ENCODE results near the gene ADIPOQ.
"Not testable (repeated sequence)": the region's sequence is repeated elsewhere in the genome, so short reads cannot be mapped to it uniquely, and the experiment has no call there.

ADIPOQ gene

DNA sequence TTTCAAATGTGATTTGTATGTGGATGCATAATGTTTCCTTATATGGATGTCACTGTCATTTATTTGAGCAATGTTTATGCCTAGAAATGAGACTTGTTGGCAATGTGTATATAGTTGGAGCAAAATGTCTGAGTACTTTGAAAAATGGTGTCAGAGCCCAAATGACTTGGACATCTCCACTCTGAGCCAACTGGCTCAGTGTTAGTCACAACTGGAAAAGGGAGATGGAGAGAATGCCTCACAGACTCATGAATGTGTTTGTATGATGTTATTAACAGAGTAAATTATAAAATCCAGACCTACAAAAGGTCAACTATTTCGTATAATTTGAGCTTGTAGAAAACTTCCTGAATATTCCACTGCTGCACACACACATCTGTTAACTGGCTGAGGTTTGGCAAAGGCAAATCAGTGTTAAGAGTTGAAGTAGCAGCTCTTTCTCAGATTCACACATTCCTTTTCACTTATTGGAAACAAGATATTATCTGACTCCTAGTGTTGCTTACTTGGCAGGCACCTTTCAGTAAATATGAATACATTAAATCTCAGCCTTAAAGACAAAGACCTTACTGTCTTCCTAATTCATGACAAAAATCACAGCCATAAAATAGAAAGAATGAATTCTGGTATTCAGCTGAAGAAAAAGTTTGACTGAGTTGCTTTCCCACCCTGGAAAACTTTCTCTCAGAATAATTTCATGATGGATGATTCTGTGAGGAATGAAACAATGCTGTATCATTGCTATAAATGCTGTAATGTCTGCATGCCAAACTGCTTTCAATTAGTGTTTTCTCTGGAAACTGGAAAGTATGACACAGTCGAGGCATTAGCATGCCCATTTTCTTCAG is 27.0 kb downstream of the ADIPOQ start:
- in situ Hi-C loops (cut with MboI; ENCODE audit: low sequenced_read_pairs): no loop called here

DNA sequence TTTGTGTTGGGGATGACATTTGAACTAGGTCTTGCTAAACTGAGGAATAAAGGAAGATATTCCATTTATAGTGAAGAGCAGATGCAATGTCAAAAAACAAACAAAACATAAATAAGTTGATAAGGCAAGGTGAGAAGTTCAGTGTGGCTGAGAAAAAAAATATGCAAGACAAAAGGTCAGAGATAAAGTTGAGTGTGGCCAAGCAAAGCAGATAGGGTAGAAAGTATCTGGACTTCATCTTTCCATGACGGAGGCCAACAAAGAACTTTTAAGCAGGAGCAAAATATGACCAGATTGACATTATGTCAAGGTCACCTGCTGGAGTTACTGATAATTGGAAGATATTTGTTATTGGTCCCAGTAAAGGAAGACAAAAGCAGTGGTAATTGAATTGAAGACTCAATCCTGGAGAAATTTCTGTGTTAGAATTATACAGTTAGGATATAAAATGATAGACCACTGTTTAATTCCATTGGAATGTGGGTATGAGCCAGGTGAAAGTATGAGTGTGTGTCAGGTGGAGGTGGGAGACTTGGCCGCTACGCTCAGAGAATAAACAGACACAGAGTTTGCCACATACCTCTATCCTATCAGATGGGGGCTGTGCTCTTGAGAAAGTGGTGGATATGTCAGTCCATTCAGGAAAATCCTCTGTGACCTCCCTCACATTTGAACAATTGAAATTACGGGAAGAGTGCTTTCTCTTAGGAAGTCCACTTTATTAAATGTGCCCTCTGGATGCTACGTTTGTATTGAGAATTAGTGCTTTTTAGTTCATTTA is 28.1 kb downstream of the ADIPOQ start:
- in situ Hi-C loops (cut with MboI; ENCODE audit: low sequenced_read_pairs): no loop called here

DNA sequence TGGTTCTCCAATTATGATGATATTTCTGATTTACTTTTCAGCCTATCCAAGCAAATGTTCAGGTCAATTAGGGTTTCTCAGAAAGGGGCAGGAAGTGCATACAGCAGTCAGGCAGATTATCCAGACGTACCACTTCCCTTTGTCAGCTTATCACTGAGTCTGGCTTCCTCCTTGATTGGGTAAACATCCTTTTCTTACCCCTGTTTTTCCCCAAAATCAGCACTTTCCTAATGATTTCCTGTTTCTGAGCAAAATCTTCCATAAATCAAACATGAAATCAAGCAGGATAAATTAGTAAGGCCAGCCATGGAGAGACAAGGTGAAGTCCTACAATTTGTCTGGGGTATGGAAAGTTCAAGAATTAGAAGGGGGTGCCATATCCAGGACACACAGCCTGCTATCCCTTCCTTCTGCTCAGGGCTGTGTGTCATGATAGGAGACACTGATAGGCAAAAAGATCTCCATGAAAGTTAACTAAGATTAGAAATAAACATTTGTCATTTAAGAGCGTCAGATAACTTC is 29.0 kb downstream of the ADIPOQ start:
- in situ Hi-C loops (cut with MboI; ENCODE audit: low sequenced_read_pairs): no loop called here

DNA sequence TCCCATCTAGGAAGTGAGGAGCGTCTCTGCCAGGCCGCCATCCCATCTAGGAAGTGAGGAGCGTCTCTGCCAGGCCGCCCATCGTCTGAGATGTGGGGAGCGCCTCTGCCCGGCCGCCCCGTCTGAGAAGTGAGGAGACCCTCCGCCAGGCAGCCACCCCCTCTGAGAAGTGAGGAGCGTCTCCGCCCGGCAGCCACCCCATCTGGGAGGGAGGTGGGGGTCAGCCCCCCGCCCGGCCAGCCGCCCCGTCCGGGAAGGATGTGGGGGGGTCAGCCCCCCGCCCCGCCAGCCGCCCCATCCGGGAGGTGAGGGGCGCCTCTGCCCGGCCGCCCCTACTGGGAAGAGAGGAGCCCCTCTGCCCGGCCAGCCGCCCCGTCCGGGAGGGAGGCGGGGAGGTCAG is 31.3 kb downstream of the ADIPOQ start:
- in situ Hi-C loops (cut with MboI; ENCODE audit: low sequenced_read_pairs): not testable (repeated sequence)

DNA sequence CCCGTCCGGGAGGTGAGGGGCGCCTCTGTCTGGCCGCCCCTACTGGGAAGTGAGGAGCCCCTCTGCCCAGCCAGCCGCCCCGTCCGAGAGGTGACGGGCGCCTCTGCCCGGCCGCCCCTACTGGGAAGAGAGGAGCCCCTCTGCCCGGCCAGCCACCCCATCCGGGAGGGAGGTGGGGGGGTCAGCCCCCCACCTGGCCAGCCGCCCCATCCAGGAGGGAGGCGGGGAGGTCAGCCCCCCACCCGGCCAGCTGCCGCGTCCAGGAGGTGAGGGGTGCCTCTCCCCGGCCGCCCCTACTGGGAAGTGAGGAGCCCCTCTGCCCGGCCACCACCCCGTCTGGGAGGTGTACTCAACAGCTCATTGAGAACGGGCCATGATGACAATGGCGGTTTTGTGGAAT is 31.7 kb downstream of the ADIPOQ start:
- in situ Hi-C loops (cut with MboI; ENCODE audit: low sequenced_read_pairs): not testable (repeated sequence)

DNA sequence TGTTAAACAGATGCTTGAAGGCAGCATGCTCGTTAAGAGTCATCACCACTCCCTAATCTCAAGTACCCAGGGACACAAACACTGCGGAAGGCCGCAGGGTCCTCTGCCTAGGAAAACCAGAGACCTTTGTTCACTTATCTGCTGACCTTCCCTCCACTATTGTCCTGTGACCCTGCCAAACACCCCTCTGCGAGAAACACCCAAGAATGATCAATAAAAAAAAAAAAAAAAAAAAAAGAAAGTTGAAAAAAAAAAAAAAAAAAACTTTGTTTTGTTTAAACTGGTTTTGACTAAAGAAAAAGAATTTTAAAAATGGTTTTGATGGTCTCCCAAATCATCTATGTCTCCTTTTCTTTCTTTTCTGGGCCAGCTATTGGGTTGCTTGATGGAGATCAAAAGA is 32.3 kb downstream of the ADIPOQ start:
- in situ Hi-C loops (cut with MboI; ENCODE audit: low sequenced_read_pairs): not testable (repeated sequence)

DNA sequence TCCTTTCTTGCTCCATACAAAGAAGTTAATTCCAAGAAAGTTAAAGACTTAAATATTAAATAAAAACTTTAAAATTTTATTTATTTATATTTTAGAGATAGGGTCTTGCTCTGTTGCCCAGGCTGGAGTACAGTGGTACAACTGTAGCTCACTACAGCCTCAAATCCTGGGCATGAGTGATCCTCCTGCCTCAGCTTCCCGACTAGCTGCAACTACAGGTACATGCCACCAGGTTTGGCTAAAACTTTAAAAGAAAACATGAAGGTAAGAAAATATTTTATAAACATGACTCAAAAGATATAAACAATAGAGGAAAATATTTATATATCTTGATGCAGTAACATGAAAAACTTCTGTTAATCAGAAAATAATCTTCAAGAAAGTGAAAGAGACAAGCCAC is 33.2 kb downstream of the ADIPOQ start:
- in situ Hi-C loops (cut with MboI; ENCODE audit: low sequenced_read_pairs): no loop called here

DNA sequence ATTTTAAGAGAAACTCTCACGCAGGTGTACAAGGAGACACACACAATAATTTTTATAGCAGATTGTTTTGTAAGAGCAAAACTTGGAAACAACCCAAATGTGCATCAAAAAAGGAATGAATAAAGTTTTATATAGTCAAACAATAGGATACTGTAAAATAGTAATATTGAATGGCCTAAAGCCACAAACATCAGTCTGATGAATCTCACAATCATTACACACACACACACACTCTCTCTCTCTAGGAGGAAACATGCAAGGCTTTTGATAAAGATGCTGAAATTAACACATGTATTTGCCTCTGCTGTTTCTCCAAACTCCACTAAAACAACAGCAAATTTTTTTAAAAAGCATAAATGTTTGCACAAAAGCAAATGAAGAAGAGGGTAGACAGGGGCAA is 37.3 kb downstream of the ADIPOQ start:
- in situ Hi-C loops (cut with MboI; ENCODE audit: low sequenced_read_pairs): no loop called here

DNA sequence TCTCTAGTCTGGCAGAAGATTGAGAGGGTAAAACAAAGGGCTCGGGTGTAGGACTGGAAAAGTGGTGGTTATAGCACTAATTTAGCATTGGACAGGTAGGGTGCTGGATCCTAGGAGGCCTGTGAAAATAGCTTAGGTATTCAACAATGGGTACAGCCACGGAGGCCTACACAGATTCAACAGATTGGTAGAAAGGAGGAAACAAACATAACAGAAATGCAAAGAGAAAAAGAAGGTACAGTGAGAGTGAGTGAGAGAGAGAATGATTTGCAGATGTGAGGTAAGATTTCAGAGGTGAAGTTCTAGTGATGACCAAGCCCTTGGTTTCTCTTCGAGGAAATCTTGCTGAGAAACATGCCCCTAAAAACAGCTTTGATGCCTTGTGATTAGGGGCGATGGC is 37.9 kb downstream of the ADIPOQ start:
- in situ Hi-C loops (cut with MboI; ENCODE audit: low sequenced_read_pairs): no loop called here

DNA sequence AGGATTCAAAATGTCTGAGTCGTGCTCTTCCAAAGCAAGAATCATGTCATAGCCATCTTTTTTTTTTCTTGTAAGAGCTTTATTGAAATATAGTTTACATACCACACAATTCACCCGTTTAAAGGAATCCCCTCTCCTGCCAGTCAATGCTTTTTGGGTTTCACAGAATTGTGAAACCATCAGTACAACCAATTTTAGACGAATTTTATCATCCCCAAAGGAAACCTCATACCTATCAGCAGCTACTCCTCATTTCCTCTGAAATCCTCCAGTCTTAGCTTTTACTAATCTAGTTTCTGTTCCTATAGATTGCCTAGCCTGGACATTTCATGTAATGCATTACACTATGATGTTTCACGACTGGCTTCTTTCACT is 39.6 kb downstream of the ADIPOQ start:
- in situ Hi-C loops (cut with MboI; ENCODE audit: low sequenced_read_pairs): no loop called here

DNA sequence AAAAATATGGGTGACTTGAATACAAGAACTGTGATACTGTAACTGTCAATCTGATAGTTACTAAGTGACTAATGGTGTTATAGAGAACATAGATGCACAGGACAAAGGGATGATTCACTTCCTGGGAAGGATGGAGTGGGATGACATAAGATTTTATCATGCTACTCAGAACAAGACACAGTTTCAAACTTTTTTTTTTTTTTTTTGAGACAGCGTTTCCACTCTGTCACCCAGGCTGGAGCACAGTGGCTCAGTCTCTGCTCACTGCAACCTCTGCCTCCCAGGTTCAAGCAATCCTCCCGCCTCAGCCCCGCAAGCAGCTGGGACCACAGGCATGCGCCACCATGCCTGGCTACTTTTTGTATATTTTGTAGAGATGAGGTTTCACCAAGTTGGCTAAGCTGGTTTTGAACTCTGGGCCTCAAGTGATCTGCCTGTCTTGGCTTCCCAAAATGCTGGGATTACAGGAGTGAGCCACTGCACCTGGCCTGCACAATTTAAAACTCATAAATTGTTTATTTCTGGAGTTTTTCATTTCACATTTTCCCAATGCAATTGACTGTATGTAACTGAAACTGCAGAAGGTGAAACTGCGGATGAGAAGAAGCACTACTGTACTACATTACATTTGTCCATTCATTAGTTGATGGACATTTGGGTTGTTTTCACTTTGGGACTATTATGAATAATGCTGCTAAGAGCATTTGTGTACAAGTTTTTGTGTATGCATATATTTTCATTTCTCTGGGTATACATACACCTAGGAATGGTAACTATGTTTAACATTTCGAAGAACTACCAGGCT is 40.6 kb downstream of the ADIPOQ start:
- in situ Hi-C loops (cut with MboI; ENCODE audit: low sequenced_read_pairs): no loop called here

DNA sequence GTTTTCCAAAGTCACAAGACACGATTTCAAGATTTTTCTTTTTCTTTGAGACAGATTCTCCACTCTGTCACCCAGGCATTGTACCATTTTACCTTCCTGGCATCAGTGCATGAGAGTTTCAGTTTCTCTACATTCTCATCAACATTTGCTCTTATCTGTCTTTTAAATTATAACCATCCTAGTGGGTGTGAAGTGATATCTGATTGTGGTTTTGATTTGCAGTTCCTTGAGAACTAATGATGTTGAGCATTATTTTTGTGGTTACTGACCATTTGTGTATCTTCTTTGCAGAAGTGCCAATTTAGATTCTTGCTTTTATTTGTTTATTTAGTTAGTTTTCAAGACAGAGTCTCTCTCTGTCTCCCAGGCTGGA is 41.2 kb downstream of the ADIPOQ start:
- in situ Hi-C loops (cut with MboI; ENCODE audit: low sequenced_read_pairs): no loop called here

DNA sequence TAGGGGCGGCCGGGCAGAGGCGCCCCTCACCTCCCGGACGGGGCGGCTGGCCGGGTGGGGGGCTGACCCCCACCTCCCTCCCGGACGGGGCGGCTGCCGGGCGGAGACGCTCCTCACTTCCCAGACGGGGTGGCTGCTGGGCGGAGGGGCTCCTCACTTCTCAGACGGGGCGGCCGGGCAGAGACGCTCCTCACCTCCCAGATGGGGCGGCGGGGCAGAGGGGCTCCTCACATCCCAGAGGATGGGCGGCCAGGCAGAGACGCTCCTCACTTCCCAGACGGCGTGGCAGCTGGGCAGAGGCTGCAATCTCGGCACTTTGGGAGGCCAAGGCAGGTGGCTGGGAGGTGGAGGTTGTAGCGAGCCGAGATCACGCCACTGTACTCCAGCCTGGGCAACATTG is 42.4 kb downstream of the ADIPOQ start:
- in situ Hi-C loops (cut with MboI; ENCODE audit: low sequenced_read_pairs): not testable (repeated sequence)

DNA sequence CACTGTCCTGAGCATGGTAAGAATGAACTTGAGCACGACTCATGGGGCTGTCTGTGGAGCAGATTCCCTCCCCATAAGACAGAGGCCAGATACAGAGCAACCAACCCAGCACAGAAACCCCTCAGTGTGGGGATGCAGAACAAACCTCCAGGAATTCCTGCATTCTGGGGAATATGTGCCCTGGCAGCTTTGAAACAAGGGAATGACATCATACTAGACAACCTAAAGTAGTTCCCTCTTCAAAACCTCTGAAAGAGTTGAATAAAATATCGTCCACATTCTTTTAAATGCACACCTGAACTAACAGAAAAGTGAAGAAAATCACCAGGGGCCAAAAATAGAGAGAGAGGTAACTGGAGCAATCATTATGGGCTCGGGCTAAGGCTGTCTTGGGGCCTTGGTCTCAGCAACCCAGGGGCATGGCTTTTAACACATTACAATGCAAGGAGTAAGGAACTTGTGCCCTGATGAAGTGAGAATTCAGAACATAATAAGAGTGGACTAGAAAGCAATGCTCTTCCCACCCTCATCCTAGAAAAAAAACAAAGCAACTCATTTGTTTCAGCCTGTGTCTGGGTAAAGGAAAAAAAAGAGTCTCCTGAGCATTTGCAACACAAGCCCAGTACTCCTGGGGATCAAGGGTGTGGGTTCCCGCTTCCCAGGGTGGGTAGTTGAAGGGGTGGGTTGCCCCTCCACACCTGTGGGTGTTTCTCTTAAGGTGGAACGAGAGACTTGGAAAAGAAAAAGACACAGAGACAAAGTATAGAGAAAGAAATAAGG is 43.9 kb downstream of the ADIPOQ start:
- in situ Hi-C loops (cut with MboI; ENCODE audit: low sequenced_read_pairs): no loop called here

DNA sequence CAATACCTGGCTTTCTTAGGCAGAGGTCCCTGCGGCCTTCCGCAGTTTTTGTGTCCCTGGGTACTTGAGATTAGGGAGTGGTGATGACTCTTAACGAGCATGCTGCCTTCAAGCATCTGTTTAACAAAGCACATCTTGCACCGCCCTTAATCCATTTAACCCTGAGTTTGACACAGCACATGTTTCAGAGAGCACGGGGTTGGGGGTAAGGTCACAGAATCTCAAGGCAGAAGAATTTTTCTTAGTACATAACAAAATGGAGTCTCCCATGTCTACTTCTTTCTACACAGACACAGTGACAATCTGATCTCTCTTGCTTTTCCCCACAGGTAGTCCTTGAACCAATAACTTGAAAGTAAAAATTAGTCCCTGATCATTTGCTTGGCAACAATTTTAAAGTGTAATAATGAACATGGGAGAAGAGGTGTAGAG is 45.0 kb downstream of the ADIPOQ start:
- in situ Hi-C loops (cut with MboI; ENCODE audit: low sequenced_read_pairs): not testable (repeated sequence)

DNA sequence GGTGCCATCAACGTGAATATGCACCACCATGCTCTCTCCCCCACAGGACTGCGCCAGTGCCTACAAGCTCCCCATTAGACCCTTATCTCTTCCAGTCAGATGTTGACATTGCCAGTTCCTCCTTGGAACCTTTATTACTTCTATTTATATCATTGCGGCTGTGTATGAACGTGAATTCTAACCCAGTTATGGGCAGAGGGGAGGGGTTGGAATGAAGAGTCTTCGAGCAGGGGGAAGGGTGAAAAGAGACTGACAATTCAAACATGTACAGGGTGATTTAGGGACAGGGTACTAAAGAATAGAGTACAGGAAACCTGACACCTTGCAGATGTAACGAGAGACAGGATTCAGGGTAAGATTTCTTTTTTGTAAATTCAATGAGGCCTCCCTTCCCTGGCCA is 46.1 kb downstream of the ADIPOQ start:
- in situ Hi-C loops (cut with MboI; ENCODE audit: low sequenced_read_pairs): no loop called here

DNA sequence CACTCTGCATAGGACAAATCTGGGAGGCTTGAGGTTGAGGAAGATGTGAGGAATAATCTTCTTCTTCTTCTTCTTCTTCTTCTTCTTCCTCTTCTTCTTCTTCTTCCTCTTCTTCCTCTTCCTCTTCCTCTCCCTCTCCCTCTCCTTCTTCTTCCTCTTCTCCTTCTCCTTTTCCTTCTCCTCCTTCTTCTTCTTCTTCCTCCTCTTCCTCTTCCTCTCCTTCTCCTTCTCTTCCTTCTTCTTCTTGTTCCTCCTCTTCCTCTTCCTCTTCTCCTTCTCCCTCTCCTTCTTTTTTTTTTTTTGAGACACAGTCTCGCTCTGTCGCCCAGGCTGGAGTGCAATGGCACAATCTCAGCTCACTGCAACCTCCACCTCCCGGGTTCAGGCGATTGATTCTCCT is 47.2 kb downstream of the ADIPOQ start:
- in situ Hi-C loops (cut with MboI; ENCODE audit: low sequenced_read_pairs): not testable (repeated sequence)

DNA sequence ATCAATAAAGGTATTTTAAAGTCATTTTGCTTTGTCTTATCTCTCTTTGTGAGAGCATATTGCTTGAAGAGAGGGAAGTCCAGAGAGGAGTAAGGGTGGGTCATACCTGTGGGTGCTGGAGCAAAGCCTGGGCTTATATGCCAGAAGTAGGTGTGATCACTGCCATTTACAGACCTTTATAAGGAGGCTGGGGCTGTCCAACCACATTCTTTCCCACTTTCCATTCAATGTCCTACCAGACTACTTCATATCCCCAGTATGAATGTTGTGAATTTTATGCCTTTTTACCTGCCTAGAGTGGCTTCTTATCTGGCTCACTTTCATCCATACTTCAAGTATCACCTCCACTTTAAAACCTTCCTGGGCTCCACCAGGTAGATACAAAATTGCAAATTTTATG is 48.4 kb downstream of the ADIPOQ start:
- in situ Hi-C loops (cut with MboI; ENCODE audit: low sequenced_read_pairs): no loop called here

DNA sequence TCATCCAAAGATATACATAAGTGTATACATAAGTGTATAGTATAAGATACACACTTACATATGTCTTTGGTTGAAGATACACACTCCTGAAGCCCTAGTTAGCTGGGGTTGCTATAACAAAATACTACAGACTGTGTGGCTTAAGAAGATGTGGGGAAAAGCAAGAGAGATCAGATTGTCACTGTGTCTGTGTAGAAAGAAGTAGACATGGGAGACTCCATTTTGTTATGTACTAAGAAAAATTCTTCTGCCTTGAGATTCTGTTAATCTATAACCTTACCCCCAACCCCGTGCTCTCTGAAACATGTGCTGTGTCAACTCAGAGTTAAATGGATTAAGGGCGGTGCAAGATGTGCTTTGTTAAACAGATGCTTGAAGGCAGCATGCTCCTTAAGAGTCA is 50.6 kb downstream of the ADIPOQ start:
- in situ Hi-C loops (cut with MboI; ENCODE audit: low sequenced_read_pairs): not testable (repeated sequence)

DNA sequence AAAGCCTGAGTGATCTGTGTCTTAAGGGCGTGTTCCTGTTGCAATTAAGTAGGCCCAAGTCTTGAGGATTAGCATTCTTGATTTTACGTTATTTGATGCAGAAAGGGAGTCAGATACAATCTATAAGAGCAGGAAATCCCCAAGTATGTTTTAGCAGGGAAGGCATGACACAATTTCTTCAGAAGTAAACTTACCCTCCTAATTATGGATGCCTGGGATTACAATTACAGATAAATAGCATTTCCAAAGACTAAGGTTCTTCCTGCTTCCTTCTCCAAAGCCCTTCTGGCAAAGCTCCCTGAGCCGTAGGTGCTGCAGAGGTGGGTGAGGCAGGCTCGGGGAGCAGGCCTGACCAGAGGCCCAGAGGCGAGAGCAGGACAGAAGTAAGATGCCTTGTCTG is 52.9 kb downstream of the ADIPOQ start:
- in situ Hi-C loops (cut with MboI; ENCODE audit: low sequenced_read_pairs): no loop called here

DNA sequence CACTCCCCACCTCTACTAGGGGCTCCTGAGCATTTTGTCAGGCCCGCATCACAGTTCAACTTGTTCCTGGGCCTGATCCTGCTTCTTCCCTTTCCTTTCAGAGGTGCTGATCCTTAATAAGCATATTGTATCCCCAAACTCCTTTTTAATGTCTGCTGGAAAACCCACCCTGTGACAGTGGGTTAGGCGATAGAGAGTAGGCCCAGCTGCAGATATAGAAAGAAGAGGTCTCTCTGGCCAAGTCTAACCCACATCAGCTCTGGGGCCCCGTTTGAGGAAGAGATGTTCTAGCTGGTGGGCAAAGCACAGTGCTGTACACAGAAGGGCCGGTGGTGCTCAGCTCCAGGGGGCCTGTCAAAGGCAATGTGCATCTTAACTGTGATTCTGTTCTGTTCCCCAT is 53.5 kb downstream of the ADIPOQ start:
- in situ Hi-C loops (cut with MboI; ENCODE audit: low sequenced_read_pairs): no loop called here
